Duodenal mucosa (tissue), 2 donors: ENCODE measurements around the gene PRR23E.

Experiments used
- H3K27ac ChIP-seq: one replicate; pipeline ENCODE4 v1.7.0; 2013; ENCODE audit warnings: low read depth, low read length
- H3K27me3 ChIP-seq, 2 donors: one replicate each; pipeline ENCODE4 v1.7.0; 2013; ENCODE audit warnings: low read length in 2 of 2, control low read depth in 1 of 2; ENCODE audit not compliant: insufficient read depth in 2 of 2, control insufficient read depth in 1 of 2
- H3K36me3 ChIP-seq, 2 donors: one replicate each; pipeline ENCODE4 v1.7.0; 2013; ENCODE audit warnings: low read length in 2 of 2, control low read depth in 1 of 2; ENCODE audit not compliant: insufficient read depth in 2 of 2, control insufficient read depth in 1 of 2
- H3K4me1 ChIP-seq, 2 donors: one replicate each; pipeline ENCODE4 v1.7.0; 2013; ENCODE audit warnings: low read length in 2 of 2, control low read depth in 1 of 2; ENCODE audit not compliant: insufficient read depth in 2 of 2, control insufficient read depth in 1 of 2
- H3K4me3 ChIP-seq, 2 donors: one replicate each; pipeline ENCODE4 v1.7.0; 2013; ENCODE audit warnings: low read length in 2 of 2, low read depth in 1 of 2
- H3K9ac ChIP-seq, 2 donors: one replicate each; pipeline ENCODE4 v1.7.0; 2013; ENCODE audit warnings: low read length in 2 of 2, low read depth in 1 of 2
- H3K9me3 ChIP-seq, 2 donors: one replicate each; pipeline ENCODE4 v1.7.0; 2013; ENCODE audit warnings: low read length in 2 of 2, control low read depth in 1 of 2; ENCODE audit not compliant: control insufficient read depth in 1 of 2

Gene PRR23E

GRCh38 chr3:127172781-127173515 lies 20.0 kb upstream of the PRR23E start:
- Histone ChIP-seq H3K27me3 (peaks cover 6 to 15% of the 10 kb centered on the region in 2 donors), H3K27ac (no peak overlapping the region), H3K9ac (no peak overlapping the region)

GRCh38 chr3:127173516-127174166 lies 19.3 kb upstream of the PRR23E start:
- no peaks in the 10 kb centered on the region for H3K36me3 ChIP-seq
- no peak overlapping the region for H3K4me3 ChIP-seq
- no peaks in the 10 kb centered on the region for H3K4me1 ChIP-seq
- no peaks in the 10 kb centered on the region for H3K9me3 ChIP-seq
- peaks cover 6 to 15% of the 10 kb centered on the region in 2 donors for H3K27me3 ChIP-seq
- no peak overlapping the region for H3K9ac ChIP-seq
- H3K27ac ChIP-seq: no peak overlapping the region

More at GRCh38 chr3:127172781-127173515, 20.0 kb upstream of the PRR23E start:
- Histone ChIP-seq H3K4me1 (no peaks in the 10 kb centered on the region), H3K36me3 (no peaks in the 10 kb centered on the region), H3K4me3 (no peak overlapping the region), H3K9me3 (no peaks in the 10 kb centered on the region)

GRCh38 chr3:127174284-127174683 lies 18.6 kb upstream of the PRR23E start:
- H3K27me3 ChIP-seq: peaks cover 6 to 15% of the 10 kb centered on the region in 2 donors
- no peaks in the 10 kb centered on the region for H3K36me3 ChIP-seq
- no peak overlapping the region for H3K9ac ChIP-seq
- no peak overlapping the region for H3K4me3 ChIP-seq
- H3K4me1 ChIP-seq: no peaks in the 10 kb centered on the region
- no peaks in the 10 kb centered on the region for H3K9me3 ChIP-seq
- H3K27ac ChIP-seq: no peak overlapping the region

GRCh38 chr3:127174715-127175140 lies 18.2 kb upstream of the PRR23E start:
- Histone ChIP-seq H3K27ac (no peak overlapping the region), H3K9me3 (no peaks in the 10 kb centered on the region), H3K4me1 (no peaks in the 10 kb centered on the region), H3K36me3 (no peaks in the 10 kb centered on the region), H3K27me3 (peaks cover 6 to 15% of the 10 kb centered on the region in 2 donors), H3K9ac (no peak overlapping the region), H3K4me3 (no peak overlapping the region)

GRCh38 chr3:127175272-127175671 lies 17.7 kb upstream of the PRR23E start:
- no peaks in the 10 kb centered on the region for H3K36me3 ChIP-seq
- no peaks in the 10 kb centered on the region for H3K9me3 ChIP-seq
- H3K9ac ChIP-seq: no peak overlapping the region
- H3K4me3 ChIP-seq: no peak overlapping the region
- H3K4me1 ChIP-seq: no peaks in the 10 kb centered on the region
- H3K27me3 ChIP-seq: peaks cover 6 to 14% of the 10 kb centered on the region in 2 donors
- no peak overlapping the region for H3K27ac ChIP-seq

GRCh38 chr3:127177226-127177625 lies 15.7 kb upstream of the PRR23E start:
- Histone ChIP-seq H3K4me1 (no peaks in the 10 kb centered on the region), H3K36me3 (no peaks in the 10 kb centered on the region), H3K9ac (no peak overlapping the region), H3K27ac (no peak overlapping the region), H3K27me3 (peaks cover 5 to 6% of the 10 kb centered on the region in 2 donors), H3K9me3 (no peaks in the 10 kb centered on the region), H3K4me3 (no peak overlapping the region)

GRCh38 chr3:127180859-127181258 lies 12.1 kb upstream of the PRR23E start:
- H3K4me3 ChIP-seq: no peak overlapping the region
- no peaks in the 10 kb centered on the region for H3K9me3 ChIP-seq
- no peaks in the 10 kb centered on the region for H3K27me3 ChIP-seq
- no peak overlapping the region for H3K27ac ChIP-seq
- H3K36me3 ChIP-seq: no peaks in the 10 kb centered on the region
- no peaks in the 10 kb centered on the region for H3K4me1 ChIP-seq
- no peak overlapping the region for H3K9ac ChIP-seq

- no peak overlapping the region for H3K9ac ChIP-seq
- no peaks in the 10 kb centered on the region for H3K4me1 ChIP-seq
- H3K27ac ChIP-seq: no peak overlapping the region
- no peaks in the 10 kb centered on the region for H3K27me3 ChIP-seq
- no peak overlapping the region for H3K4me3 ChIP-seq
- H3K9me3 ChIP-seq: no peaks in the 10 kb centered on the region
- no peaks in the 10 kb centered on the region for H3K36me3 ChIP-seq
Measured at GRCh38 chr3:127182431-127182830, 10.5 kb upstream of the PRR23E start.

- no peak overlapping the region for H3K9ac ChIP-seq
- H3K4me1 ChIP-seq: no peaks in the 10 kb centered on the region
- H3K36me3 ChIP-seq: no peaks in the 10 kb centered on the region
- no peak overlapping the region for H3K4me3 ChIP-seq
- H3K27ac ChIP-seq: no peak overlapping the region
- no peaks in the 10 kb centered on the region for H3K27me3 ChIP-seq
- H3K9me3 ChIP-seq: no peaks in the 10 kb centered on the region
Measured at GRCh38 chr3:127182848-127183714, 9.8 kb upstream of the PRR23E start.
